ENCODE results near the gene AKIRIN2. TPM values are rescaled to one million over a fixed set of nuclear protein-coding genes. Genes with fewer than 3 reads are reported as not detected.

The AKIRIN2 gene
- total and polyA plus RNA-seq, 2 donors (not counting 1 experiment from before 2014, with no cell fraction given): 82.2 to 108 TPM

DNA sequence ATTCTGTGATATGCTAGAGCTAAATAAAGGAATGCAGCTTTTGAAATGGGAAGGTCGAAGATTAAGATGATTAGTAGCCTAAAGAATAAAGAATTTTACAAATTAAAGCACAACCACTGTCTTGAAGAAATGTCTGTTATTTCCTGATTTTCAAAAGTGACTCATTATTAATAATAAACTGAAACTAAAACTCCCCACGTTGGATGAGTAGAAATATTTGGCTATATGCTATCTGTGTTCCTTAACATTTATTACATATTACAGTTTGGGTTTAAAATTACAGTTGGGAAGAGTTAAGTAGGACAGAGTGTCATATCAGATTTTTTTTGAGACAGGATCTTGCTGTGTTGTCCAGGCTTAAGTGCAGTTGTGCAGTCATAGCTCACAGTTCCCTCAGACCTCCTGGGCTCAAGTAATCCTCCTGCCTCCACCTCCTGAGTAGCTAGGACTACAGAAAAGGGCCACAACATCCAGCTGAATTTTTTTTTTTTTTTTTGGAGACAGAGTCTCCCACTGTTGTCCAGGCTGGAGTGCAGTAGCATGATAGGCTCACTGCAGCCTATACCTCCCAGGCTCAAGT lies 47.1 kb downstream of the AKIRIN2 start:
- ATAC-seq (ENCODE audit: low read depth) (no peak), DNase-seq (no peak)
- Histone ChIP-seq H3K79me2 (ENCODE audit: control insufficient read depth, insufficient read depth, low read length) (no peaks in the 10 kb centered on the region), H3K27me3 (replicated peaks in 1 of 4; ENCODE audit: control extremely low read depth in 1 of 4, control insufficient read depth in 3 of 4, insufficient read depth in 4 of 4, low read length in 3 of 4) (no peaks in the 10 kb centered on the region), H4K20me1 (ENCODE audit: control insufficient read depth, insufficient read depth, low read length, poor library complexity, severe bottlenecking) (no peaks in the 10 kb centered on the region), H3K4me1 (ENCODE audit: control insufficient read depth in 2 of 2, insufficient read depth in 2 of 2, low read length in 2 of 2) (peaks cover 2 to 3% of the 10 kb centered on the region in 2 donors), H3K4me3 (ENCODE audit: control extremely low read depth in 1 of 5, extremely low read depth in 1 of 5, insufficient read depth in 1 of 5, low read depth in 2 of 5, low read length in 4 of 5) (no peak overlapping the region), H3K36me3 (replicated peaks in 1 of 2; ENCODE audit: control extremely low read depth in 1 of 2, control insufficient read depth in 1 of 2, extremely low read depth in 1 of 2, insufficient read depth in 2 of 2, low read length in 1 of 2) (peaks cover 2 to 16% of the 10 kb centered on the region in 2 experiments), H3K27ac (ENCODE audit: low read length in 2 of 2) (no peak overlapping the region), H2AFZ (ENCODE audit: insufficient read depth, low read depth, low read length, poor library complexity, severe bottlenecking) (no peak overlapping the region), H3K9ac (ENCODE audit: low read length) (no peak overlapping the region), H3K9me3 (ENCODE audit: control extremely low read depth in 1 of 3, control insufficient read depth in 2 of 3, insufficient read depth in 1 of 3, low read length in 2 of 3) (no peaks in the 10 kb centered on the region), H3K4me2 (replicated peaks; ENCODE audit: low read depth, low read length, poor library complexity, severe bottlenecking) (no peak overlapping the region)
- intact Hi-C loops (cut with micrococcal nuclease): no loop called here
- TF ChIP-seq, protein P1, sequence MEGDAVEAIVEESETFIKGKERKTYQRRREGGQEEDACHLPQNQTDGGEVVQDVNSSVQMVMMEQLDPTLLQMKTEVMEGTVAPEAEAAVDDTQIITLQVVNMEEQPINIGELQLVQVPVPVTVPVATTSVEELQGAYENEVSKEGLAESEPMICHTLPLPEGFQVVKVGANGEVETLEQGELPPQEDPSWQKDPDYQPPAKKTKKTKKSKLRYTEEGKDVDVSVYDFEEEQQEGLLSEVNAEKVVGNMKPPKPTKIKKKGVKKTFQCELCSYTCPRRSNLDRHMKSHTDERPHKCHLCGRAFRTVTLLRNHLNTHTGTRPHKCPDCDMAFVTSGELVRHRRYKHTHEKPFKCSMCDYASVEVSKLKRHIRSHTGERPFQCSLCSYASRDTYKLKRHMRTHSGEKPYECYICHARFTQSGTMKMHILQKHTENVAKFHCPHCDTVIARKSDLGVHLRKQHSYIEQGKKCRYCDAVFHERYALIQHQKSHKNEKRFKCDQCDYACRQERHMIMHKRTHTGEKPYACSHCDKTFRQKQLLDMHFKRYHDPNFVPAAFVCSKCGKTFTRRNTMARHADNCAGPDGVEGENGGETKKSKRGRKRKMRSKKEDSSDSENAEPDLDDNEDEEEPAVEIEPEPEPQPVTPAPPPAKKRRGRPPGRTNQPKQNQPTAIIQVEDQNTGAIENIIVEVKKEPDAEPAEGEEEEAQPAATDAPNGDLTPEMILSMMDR (IDR thresholded peaks at IDR 0.05): no peak
- TF ChIP-seq EZH2 (IDR thresholded peaks at IDR 0.05; ENCODE audit: borderline replicate concordance, insufficient read depth, low read depth, low read length, poor library complexity, severe bottlenecking): no peak
- CTCF ChIA-PET: no interaction called here
- H3K27me3 Mint-ChIP-seq: no peaks in the 10 kb centered on the region
- no peak overlapping the region for H3K4me3 Mint-ChIP-seq
- no peak overlapping the region for H3K27ac Mint-ChIP-seq
- WGBS (ENCODE audit: insufficient coverage): no CpG with 5 or more reads among the region's 2 CpGs
- peaks cover 7% of the 10 kb centered on the region for H3K4me1 Mint-ChIP-seq
- POLR2A ChIA-PET: interaction anchor here (0.6 to 0.7 kb wide), 2 partner anchors 104 to 594 kb away, joined by 3 to 5 read pairs; no protein-coding TSS in a partner anchor
- H3K9me3 Mint-ChIP-seq (ENCODE audit: insufficient read depth): no peaks in the 10 kb centered on the region

DNA sequence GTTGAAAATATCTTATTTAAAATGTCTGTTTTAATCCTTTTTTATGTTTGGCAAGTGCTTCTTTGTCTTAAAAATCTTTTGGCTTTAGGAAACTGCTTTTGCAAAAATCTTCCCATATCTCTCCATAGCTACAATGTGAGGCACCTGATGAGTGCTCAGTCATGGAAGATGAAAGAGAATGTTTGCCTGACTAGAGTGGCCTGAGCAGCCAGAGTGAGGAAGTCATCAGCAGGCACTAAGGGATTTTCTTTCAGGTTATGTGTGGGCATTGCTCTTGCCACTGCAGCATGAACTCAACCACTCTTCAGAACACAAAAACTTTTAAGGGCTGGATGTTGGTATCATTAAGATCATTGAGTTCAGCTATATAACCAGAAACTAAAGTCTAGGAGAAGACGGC lies 47.9 kb downstream of the AKIRIN2 start:
- peaks cover 7% of the 10 kb centered on the region for H3K4me1 Mint-ChIP-seq

More for the DNA sequence above, 47.9 kb downstream of the AKIRIN2 start:
- DNase-seq (no peak), ATAC-seq (ENCODE audit: low read depth) (no peak)
- H3K4me3 Mint-ChIP-seq: no peak overlapping the region
- no peaks in the 10 kb centered on the region for H3K9me3 Mint-ChIP-seq (ENCODE audit: insufficient read depth)
- no peak overlapping the region for H3K27ac ChIP-seq (ENCODE audit: low read length in 2 of 2)
- peaks cover 2 to 16% of the 10 kb centered on the region in 2 experiments for H3K36me3 ChIP-seq (replicated peaks in 1 of 2; ENCODE audit: control extremely low read depth in 1 of 2, control insufficient read depth in 1 of 2, extremely low read depth in 1 of 2, insufficient read depth in 2 of 2, low read length in 1 of 2)
- H3K27me3 Mint-ChIP-seq: no peaks in the 10 kb centered on the region
- no peak overlapping the region for H3K4me2 ChIP-seq (replicated peaks; ENCODE audit: low read depth, low read length, poor library complexity, severe bottlenecking)
- H3K79me2 ChIP-seq (ENCODE audit: control insufficient read depth, insufficient read depth, low read length): no peaks in the 10 kb centered on the region
- ChIA-PET CTCF (no interaction called here), POLR2A (no interaction called here)
- no peak overlapping the region for H3K27ac Mint-ChIP-seq
- intact Hi-C loops (cut with micrococcal nuclease): no loop called here
- no CpG with 5 or more reads among the region's 1 CpG for WGBS (ENCODE audit: insufficient coverage)
- no peak overlapping the region for H2AFZ ChIP-seq (ENCODE audit: insufficient read depth, low read depth, low read length, poor library complexity, severe bottlenecking)
- H3K9ac ChIP-seq (ENCODE audit: low read length): no peak overlapping the region
- H4K20me1 ChIP-seq (ENCODE audit: control insufficient read depth, insufficient read depth, low read length, poor library complexity, severe bottlenecking): no peaks in the 10 kb centered on the region
- H3K4me1 ChIP-seq (ENCODE audit: control insufficient read depth in 2 of 2, insufficient read depth in 2 of 2, low read length in 2 of 2): peaks cover 2 to 3% of the 10 kb centered on the region in 2 donors
- no peaks in the 10 kb centered on the region for H3K27me3 ChIP-seq (replicated peaks in 1 of 4; ENCODE audit: control extremely low read depth in 1 of 4, control insufficient read depth in 3 of 4, insufficient read depth in 4 of 4, low read length in 3 of 4)
- no peak overlapping the region for H3K4me3 ChIP-seq (ENCODE audit: control extremely low read depth in 1 of 5, extremely low read depth in 1 of 5, insufficient read depth in 1 of 5, low read depth in 2 of 5, low read length in 4 of 5)
- no peaks in the 10 kb centered on the region for H3K9me3 ChIP-seq (ENCODE audit: control extremely low read depth in 1 of 3, control insufficient read depth in 2 of 3, insufficient read depth in 1 of 3, low read length in 2 of 3)
- TF ChIP-seq, protein P1 (IDR thresholded peaks at IDR 0.05): no peak
- no peak for TF ChIP-seq EZH2 (IDR thresholded peaks at IDR 0.05; ENCODE audit: borderline replicate concordance, insufficient read depth, low read depth, low read length, poor library complexity, severe bottlenecking)
